Left forelimb (tissue), 1 donor: ENCODE measurements around the gene BNC2.

ENCODE experiments used
- DNase-seq: peaks from one replicate; pipeline ENCODE4 v3.0.0-alpha.2; 2018; ENCODE audit warnings: low spot score

BNC2 gene

GRCh38 chr9:16755467-16756160 lies 114.9 kb downstream of the BNC2 start:
- DNase-seq = no peak

DNA sequence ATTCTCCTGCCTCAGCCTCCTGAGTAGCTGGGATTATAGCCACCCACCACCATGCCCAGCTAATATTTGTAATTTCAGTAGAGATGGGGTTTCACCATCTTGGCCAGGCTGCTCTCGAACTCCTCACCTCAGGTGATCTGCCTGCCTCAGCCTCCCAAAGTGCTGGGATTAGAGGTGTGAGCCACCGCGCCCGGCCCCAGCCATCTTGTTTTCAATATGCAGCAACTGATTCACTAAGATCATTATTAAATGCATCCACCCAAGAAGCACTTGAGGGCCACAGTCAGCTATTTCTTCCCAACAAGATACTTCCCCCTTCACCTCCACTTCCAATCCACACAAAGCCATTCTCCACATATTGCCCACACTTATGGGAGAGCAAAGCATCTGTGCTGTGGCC lies 115.8 kb downstream of the BNC2 start:
- no peak for DNase-seq

DNA sequence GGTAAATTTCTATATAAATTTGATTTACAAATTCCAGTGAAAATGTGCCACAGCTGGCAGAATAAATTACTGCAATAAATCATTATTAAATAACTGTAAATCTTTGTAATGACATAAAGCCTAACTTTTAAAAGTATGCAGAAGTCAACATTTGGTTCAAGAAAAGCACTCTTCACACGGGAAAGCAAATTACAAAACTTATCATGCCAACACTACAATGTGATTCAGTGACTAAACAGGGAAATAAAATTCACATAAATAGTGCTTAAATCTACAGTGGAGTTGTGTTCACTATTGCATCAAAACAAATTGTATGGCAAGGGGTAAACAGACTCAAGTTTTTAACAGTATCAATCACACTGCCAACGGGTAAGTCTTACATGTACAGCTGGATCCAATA lies 117.2 kb downstream of the BNC2 start:
- no peak for DNase-seq

DNA sequence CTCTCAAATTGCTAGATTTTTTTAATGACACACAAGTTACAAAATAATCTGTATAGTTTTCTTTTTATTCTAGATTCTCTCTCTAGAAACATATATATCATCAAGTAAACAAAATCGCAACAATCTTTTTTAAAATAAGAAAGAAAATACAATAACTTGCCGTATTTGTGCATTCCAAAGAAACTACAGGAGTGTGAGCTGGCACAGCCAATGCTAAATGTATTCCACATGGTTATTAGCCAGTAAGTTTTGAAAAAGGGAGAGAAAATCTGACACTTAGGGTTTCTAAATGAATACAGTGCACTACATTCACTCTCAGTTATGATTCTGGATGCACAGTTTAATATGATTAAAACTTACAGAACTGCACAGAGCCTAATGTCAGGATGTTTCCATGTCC lies 117.9 kb downstream of the BNC2 start:
- DNase-seq = no peak

GRCh38 chr9:16750553-16750952 lies 119.9 kb downstream of the BNC2 start:
- no peak for DNase-seq

- no peak for DNase-seq
Measured at GRCh38 chr9:16745359-16745758, 125.1 kb downstream of the BNC2 start.

GRCh38 chr9:16744394-16744793 lies 126.1 kb downstream of the BNC2 start:
- DNase-seq = no peak

DNA sequence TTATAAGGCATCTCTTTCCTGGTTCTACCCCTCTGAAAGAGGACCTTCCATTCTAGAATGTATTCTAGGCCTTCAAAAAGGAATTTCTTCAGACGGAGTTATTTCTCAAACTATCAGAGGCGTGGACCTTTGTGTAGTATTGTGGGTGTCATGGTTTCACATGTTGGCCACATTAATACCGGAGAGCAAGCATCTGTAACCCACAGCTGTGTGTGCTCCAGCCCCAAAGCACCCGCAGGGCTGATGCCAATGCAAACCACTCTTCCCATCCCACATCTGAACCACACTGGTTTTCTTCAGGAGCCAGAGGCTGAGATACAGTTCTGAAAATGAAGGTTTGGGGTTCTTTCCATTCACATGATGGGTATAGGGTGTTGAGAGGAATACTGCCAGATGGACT lies 127.1 kb downstream of the BNC2 start:
- no peak for DNase-seq

GRCh38 chr9:16735001-16735400 lies 135.5 kb downstream of the BNC2 start:
- no peak for DNase-seq

- no peak for DNase-seq
Measured at GRCh38 chr9:16732546-16732945, 137.9 kb downstream of the BNC2 start.

DNA sequence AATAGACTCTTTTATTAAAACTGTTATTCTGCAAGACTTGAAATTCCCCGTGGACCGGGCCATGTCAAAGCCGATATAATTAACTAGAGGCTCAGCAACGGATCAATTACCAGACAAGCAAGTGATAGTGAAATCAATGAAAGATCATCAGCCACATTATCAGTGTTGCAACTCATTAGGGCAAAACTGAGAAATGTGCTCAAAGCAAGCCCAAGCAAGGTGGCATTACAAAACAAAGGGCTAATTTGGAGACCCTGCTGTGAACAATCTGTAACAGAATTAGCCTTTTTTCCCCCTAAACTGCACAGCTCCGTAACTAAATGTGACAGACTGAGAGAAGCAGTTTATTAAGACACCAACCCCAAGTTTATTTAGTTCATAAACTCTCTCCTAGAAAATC lies 140.3 kb downstream of the BNC2 start:
- DNase-seq = no peak

DNA sequence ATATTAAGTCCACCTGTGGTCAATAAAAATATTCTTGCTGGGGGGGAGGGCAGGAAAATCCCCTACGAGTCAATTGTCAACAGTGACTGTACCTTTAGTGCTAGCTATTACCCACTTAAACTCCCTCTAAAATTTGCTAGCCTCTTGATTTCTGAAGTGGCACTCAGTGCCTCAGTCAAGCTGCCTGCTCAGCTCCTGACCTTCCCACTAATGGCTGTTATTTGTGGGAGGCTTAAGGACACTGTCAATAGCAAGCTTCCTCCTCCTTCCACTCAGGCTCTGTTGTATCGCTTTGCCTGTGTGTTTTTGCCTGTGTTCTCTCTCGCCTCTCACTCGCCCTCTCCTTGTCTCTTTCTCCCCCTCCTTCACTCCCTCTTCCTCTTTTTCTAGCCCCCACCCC lies 140.8 kb downstream of the BNC2 start:
- DNase-seq = no peak

GRCh38 chr9:16728137-16728508 lies 142.3 kb downstream of the BNC2 start:
- DNase-seq = peak; percentile 66

DNA sequence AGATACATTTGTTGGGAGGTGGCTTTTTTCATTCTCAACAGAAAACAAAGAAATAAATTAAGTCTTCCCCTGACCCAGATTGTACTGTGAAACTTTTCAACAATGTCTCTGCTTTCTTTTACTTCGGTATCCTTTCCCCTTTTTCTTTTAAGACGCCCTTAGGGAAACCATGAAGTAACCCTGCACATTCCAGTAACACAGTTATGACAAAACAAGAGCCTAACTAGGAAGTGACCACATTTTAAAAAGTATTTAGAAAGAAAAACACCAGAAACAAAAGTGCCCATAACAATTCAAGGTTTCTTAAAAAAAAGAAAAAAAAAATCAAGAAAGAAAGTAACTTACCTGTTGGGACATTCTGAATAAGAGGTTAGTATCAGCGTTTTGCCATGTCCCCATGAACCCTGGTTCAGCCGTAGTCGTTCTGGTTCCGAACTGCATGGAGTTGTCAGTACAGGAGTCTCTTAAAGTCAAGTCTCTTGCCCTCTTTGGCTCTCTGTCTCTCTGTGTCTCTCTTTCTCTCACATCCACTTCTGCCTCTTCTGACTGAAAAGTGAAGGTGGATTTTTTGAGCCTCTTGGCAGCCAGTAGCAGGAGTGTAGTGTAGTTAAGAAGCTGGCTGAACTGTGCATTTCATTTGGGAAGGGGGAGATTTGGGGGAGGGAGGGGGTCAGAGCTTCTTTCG lies 142.9 kb downstream of the BNC2 start:
- DNase-seq = no peak

- DNase-seq = peak; percentile 85
Measured at GRCh38 chr9:16726718-16727451, 143.6 kb downstream of the BNC2 start.

DNA sequence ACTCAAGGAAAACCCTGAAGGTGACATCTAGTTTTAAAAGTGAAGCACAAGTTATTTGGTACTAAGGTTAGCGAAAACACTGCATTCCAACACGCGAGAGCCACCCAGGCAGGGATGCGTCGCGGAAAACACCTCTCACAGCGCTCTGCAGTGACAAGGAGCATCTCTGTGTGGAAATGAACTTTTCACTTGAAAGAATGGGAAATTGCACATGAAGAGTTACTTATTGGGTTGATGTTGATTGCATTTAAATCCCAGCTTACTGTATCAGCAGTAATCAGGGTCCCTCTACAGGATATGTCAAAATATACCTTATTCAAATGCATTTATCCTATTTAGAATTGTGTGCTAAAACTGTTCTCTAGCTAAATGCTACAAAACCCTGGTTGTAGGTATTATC lies 144.4 kb downstream of the BNC2 start:
- DNase-seq = no peak

DNA sequence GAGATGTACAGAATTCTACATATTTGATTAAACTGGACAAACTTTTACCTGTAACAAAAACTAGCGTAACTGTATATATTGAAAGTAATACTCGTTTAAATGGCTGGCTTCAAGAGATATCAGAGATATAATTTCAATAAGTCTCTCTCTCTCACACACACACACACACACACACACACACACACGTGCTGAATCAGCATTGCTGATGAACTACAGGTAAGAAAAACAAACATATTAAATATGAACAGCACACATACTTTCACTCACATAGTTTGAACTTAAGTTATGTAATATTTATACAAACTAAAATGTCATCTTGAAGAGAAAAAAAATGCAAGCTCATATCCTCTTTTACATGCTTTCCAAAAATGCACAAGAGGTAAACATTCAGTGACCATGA lies 145.4 kb downstream of the BNC2 start:
- no peak for DNase-seq

GRCh38 chr9:16721972-16722371 lies 148.5 kb downstream of the BNC2 start:
- DNase-seq = no peak

DNA sequence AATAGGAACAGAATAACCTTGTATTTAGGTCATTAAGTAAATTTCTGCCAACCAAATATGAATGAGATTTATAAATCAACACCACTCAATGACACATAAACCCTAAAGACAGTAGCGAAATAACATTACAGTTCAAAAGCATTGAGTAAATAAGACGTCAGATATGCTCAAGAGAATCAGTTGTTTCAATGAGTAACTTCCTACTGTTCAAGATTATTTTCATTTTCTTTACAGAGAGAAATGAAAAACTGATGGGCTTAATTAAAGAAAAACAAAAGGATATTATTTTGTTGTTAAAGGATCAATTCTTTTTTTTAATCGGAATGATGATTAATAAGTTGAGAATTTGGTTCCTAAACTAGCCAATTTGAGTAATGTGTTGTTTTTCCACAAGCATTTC lies 150.1 kb downstream of the BNC2 start:
- DNase-seq = no peak

GRCh38 chr9:16719921-16720320 lies 150.5 kb downstream of the BNC2 start:
- DNase-seq = no peak

- no peak for DNase-seq
Measured at GRCh38 chr9:16718952-16719351, 151.5 kb downstream of the BNC2 start.

DNA sequence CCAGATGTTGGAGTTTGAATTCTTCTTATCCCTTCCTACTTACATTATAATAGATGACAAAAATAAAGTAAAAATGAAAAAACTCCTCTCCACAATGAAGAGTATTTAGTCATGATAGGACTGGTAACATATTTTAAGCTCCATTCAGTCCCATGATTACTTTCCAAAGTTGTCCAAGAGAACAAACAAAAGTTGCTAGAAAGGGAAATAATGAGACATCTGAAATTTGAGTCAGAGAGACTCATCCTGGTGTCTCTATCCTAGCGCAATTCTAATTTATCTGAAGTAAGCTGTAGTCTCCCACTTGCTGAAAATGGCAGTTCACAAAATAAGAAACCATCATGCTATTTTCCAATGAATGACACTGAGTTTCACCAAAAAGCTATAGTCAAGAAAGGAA lies 152.2 kb downstream of the BNC2 start:
- DNase-seq = no peak

DNA sequence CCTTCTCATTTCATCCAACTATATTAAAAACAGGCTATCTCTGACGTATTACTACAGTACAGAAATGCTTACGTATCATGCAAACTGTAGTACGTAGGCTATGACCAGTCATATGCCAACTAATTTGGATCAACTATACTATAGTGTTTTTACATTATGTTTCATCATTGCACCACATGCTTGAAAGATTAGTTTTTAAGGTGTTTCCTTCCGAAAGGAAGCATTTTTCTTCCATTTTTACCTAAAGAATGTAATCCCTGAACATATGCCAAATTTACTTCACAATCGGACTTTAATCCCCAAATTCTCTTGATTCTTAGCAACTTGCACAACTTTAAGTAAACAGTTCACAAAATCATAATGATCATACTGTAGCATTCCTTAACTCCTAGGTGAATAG lies 153.9 kb downstream of the BNC2 start:
- DNase-seq = no peak
